NCI-H1930 (cell line): ENCODE results near the gene SLFN13.
"Not testable (repeated sequence)": the region's sequence is repeated elsewhere in the genome, so short reads cannot be mapped to it uniquely, and the experiment has no call there.

Experiments used
- DNase-seq, 2 experiments: peaks; one replicate each; lab custom pipeline; 2025; lab: John Stamatoyannopoulos, UW

The SLFN13 gene, protein sequence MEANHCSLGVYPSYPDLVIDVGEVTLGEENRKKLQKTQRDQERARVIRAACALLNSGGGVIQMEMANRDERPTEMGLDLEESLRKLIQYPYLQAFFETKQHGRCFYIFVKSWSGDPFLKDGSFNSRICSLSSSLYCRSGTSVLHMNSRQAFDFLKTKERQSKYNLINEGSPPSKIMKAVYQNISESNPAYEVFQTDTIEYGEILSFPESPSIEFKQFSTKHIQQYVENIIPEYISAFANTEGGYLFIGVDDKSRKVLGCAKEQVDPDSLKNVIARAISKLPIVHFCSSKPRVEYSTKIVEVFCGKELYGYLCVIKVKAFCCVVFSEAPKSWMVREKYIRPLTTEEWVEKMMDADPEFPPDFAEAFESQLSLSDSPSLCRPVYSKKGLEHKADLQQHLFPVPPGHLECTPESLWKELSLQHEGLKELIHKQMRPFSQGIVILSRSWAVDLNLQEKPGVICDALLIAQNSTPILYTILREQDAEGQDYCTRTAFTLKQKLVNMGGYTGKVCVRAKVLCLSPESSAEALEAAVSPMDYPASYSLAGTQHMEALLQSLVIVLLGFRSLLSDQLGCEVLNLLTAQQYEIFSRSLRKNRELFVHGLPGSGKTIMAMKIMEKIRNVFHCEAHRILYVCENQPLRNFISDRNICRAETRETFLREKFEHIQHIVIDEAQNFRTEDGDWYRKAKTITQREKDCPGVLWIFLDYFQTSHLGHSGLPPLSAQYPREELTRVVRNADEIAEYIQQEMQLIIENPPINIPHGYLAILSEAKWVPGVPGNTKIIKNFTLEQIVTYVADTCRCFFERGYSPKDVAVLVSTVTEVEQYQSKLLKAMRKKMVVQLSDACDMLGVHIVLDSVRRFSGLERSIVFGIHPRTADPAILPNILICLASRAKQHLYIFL

DNA sequence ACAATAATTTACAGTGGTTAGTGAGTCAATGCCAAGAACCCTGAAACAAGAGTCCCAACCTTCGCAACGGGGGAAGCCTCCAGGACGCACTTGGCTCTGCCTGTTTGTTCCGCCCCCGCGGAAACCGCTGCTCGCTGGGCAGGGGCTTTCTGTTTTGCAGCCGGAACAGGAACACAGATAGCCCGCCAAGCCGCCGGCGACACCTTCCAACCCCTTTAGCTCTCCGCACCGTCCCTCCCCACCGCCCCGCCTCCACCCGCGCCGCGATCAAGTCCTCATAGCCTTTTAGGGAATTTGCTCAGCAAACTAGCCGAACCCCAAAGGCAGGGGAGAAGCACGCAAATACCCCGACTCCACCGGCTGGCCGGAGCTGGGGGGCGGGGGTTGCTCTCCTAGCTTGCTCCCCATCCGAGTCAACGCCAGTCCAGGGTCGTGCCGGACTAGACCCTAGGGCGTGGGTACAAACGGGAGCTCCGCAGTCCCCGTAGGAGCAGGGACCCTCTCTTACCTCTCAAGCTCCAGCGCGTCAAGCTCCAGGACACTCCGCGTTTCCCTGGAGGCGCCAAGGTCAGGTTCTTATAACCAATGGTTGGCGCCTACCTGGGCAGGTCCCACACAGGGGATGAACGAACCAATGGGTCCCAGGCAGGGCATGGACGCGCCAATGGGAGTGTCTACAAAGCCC, at the start of gene SLFN13:
SLFN13 (minus strand) TSS at position 553 of the 685 bp plus-strand sequence. CDS start 3,086 bp downstream, outside the sequence.
- peak; percentile 73 to 80 for DNase-seq

DNA sequence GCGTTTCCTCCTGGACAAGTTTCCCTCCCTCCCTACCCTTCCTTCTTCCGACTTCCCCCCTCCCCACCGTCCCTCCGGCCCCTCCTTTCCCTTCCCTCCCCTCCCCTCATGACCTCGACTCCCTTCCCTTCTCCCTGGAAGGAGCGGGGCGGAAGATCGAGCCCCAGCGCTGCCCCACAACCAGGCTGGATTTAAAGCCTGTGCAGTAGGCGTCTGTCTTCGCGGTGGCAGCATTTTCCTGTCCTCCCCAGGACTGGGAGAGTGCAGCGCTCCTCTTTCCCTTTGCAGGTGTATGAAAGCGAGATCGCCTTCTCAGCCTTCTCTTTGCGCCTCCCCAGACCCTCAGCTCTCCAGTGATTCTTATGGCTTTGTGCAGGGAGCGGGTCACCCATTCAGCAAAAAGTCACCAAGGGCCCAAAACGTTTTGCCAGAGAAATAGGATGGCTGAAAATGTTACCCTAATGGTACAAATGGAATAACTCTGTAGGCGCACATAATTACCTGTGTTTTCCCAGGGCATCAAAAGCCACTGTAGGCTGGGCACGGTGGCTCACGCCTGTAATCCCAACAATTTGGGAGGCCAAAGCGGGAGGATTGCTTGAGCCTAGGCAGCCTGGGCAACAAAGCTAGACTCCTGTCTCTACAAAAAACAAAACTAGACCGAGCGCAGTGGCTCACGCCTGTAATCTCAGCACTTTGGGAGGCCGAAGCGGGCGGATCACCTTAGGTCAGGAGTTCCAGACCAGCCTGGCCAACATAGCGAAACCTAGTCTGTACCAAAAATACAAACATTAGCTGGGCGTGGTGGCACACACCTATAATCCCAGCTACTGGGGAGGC, 48.1 kb upstream of the SLFN13 start:
- DNase-seq: no peak

DNA sequence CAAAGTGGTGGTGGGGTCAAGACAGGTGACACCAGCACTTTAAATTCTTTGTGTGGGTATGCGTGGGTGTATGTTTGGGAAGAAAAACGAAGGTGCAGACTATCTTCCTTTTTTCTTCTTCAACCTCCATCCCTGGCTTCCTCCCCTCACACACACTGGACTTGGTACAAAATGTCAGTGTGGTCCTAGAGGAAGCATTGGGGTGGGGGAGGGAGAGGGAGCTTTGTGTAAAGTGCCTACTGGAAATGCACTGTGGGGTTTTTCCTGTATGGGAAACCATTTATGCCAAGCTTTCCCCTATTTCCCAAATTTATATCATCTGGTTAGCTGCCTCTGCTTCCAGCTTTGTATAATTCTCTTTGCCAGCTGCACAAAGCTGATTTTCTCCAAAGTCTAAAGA, 44.5 kb upstream of the SLFN13 start:
- no peak for DNase-seq

DNA sequence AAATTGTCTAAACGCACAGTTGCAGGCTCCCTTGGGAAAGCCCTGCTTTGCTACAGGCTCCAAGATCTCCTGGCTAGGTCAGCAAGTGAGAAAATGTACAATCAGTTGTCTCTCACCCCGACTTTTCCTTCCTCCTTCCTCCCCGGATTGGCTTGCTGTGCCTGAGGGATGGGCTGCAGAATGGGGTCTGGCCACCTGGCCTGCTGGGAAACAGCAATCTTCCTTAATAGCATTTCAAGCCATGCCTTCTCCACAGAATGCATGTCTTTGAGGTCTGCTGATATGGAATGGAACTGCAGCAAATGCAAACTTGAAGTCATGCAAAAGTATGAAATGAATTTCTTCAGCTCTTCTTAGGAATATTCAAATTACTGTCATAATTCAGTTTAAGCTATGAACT, 42.9 kb upstream of the SLFN13 start:
- DNase-seq: no peak

DNA sequence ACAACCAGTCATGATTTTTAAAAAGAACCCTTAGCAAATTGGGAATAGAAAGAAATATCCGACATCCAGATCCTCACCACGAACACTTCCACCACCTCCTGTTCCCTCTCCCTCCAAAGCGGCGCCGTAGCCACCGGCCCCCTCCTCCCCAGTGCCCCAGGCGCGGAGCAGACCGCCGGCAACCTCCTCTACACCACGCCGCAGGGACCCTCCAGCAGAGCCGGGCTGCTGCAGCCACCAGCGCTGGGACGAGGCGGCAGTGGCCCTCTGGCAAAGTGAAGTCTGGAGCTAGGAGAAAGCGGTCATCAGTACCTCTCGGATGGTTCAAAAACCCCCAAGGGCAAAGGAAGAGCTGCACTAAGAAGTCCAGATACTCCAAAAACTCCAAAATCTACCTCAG, 41.4 kb upstream of the SLFN13 start:
- no peak for DNase-seq

DNA sequence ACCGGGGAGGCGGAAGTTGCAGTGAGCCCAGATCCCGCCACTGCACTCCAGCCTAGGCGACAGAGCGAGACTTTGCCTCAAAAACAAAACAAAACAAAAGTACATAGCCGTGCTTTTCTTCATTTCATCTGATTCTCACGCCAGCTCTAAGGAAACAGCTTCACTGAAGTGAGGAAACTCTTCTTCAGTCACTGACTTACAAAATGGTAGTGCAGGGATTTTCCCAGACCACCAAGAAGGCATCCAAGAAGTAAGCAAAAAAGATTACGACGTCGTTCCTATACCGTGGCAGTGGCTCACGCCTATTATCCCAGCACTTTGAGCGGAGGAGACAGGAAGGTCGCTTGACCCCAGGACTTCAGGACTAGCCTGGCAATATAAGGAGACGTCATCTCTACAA, 40.4 kb upstream of the SLFN13 start:
- no peak for DNase-seq

DNA sequence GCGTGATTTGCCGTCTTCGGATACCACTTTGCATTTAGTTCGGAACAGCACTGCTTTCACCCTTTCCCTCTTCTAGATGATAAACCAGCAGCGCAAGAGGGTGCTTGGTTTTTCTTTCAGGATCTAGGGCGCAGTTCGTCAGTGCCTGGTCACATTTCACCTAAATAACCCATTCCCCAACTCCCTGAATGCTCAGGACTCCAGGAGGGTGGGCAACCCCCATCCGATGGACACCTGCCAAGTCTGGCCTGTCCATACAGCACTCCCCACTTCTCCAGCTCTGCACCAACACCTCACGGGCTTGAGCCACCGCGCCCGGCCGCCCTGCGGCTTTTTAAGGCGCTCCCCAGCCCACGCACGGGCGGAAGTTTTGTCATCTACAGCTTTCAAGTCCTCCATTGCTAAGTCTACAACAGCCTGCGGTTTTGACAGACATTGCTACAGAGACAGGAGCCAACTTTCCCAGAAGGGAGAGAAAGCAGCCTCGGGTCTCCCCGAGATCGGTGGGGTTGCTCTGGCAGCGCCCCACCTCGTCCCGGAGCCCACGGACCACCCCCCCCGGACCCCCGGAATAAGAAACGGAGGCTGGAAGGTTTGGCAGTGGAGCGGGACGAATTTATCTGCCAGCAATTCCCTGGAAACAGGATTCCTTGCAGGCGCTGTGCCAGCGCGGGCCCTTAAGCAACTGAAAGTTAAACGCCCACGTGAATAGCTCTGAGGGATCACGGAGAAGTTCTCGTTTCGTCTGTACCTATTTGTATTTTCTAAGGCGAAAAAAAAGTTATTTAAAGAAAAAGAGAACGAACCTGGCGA, 38.6 kb upstream of the SLFN13 start:
- no peak for DNase-seq

DNA sequence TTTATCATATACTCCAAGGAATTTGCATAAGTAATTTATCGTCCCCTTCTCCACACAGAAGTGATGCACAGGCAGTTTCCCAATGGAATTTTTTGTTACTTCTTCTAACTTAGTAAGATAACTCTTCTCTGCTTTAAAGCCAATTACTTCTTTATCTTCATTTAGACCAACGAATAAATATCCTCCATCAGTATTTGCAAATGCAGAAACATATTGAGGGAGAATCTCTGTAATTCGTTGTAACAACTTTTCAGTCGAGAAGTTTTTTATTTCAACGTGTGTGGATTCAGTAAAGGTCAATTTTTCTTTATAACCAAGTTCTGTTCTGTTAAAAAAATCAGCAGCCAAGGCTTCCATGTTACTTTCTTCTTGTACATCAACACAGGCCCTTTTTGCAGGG, 30.7 kb upstream of the SLFN13 start:
- DNase-seq: no peak

DNA sequence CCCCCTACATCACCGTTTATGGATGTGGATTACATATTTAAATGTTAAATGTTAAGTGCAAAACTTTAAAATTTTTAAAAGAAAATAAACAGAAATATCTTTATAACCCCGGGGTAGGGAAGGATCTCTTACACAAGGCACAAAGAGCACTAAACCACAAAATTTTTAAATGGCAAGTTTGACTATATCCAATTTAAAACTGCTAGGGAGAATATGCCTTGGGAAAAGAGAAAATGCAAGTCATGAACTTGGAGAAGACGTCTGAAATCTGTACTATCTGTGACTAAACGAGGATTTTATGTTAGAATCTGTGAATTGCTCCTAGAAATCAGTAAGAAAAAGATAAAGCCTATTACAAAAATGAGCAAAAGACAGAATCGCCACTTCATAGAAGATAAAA, 28.7 kb upstream of the SLFN13 start:
- DNase-seq: no peak

DNA sequence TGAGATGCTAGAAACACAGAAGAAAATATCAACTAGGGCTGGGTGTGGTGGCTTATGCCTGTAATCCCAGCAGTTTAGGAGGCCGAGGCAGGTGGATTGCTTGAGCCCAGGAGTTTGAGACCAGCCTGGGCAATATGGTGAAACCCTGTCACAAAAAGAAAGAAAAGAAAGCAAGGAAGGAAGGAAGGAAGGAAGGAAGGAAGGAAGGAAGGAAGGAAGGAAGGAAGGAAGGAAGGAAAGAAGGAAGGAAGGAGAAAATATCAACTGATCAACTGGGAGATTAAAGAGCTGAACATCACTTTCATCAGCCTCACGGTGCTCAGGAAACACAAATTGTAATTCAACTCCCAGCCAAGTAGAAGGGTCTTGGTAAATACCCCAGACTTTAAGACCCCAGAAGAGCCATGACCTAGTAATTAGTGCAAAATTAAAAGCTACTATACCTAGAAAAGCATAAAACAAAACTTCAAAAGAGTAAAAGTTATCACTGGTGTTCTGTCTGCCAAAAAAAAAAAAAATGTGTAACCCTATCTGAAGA, 27.8 kb upstream of the SLFN13 start:
- no peak for DNase-seq

DNA sequence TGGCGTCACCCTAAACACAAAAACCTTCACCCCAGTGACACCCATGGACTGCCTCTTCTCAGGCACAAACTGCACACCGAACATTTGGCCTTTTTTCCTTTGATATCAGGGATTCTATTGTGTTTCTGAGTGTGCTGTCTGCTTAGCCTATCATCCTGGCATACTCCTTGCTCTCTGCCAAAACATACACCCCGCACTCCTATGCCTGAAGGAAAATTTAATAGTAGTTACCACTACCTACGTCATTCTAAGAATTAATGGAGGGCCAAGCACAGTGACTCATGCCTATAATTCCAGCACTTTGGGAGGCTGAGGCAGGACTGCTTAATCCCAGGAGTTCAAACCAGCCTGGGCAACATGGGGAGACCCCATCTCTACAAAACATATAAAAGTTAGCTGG, 19.9 kb upstream of the SLFN13 start:
- no peak for DNase-seq

DNA sequence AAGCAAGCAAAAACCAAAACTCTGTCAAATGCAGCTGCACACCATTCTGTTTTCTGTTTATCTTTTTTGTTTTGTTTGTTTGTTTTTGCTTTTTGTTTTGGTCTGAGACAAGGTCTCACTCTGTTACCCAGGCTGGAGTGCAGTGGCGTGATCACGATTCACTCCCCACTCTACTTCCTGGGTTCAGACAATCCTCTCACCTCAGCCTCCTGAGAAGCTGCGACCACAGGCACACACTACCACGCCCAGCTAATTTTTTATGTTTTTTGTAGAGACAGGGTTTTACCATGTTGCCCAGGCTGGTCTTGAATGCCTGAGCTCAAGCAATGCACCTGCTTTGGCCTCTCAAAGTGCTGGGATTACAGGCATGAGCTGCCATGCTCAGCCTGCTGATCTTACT, 19.3 kb upstream of the SLFN13 start:
- DNase-seq: no peak

DNA sequence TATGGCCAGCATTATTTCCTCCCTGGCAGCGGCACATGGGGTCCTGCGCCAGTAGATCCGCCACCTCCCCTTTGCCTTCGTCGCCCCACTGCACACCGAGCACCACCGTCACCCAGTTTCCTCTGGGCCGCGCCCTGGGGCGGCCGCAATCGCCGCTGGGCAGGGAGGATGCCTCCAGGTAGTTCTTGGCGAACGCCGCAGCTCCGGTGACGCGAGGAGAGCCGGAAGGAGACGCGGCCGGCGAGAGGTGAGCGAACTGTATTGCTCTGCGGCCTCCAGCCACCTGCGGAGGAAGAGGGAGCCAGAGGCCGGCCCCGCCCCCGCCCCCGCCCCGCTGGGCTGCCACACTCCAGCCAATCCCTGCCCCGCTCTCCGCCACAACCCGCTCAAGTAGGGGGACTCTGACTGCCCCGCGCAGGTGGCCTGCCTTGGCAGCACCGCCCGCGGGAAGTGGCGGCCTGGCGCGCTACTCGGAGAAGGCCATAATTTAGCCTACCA, 11.8 kb upstream of the SLFN13 start:
- peak; percentile 55 to 56 for DNase-seq

DNA sequence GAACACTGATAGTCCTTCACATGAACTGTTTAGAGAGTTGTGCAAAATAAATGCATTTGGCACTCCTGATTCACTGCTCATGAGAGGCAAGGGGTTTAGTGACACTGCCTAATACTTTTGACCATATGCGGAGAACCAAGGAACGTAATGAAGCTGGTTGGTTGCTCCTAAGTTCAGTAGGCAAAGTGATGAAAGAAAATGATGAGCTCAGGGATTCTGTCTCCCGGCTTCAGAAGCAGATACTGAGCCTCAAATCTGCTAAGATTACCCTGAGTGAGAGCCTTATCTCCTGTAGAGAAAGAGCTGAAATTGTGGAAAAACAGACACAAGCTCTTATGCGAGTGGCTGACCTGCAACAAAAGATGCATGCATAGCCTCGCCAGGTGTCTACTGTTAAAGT, 5.5 kb upstream of the SLFN13 start:
- not testable (repeated sequence) for DNase-seq

DNA sequence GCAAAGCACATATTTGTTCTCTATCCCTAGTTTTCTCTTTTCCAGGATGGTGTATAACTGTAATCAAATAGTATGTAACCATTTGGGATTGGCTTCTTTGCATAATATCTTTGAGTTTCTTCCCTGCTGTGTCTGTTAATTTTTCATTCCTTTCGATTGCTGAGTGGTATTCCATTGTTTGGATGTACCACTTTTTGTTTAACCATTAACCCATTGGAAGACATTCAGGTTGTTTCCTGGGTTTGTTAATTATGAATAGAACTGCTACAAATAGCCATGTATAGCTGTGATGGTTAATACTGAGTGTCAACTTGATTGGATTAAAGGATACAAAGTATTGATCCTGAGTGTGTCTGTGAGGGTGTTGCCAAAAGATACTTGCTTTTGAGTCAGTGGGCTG, 4.6 kb upstream of the SLFN13 start:
- DNase-seq: no peak

DNA sequence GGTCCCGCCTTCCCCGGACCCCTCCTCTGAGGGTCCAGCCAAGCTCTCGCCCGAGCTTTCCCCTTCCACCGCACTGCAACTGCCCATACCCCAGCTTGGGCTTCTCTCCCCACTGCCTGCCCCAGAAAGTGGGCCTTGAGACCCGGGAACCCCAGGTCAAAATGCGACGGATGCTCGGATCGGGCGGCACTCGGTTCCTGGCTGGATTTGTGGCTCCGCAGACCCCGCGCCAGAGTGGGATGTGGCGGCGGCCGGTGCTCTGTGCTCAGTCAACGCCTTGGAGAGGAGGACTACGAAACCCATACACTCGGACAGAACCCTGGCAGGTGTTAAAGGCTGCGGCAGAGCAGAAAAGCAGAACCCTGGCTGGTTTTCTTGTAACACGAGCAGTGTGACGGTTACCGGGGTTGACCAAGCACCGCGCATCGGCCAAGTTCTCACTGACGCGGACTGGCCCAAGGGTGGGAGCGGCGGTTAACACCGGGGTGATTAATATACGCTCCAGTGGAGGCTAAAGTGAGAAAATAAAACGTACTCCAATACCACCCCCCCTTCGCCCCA, 885 bp upstream of the SLFN13 start:
- DNase-seq: no peak

DNA sequence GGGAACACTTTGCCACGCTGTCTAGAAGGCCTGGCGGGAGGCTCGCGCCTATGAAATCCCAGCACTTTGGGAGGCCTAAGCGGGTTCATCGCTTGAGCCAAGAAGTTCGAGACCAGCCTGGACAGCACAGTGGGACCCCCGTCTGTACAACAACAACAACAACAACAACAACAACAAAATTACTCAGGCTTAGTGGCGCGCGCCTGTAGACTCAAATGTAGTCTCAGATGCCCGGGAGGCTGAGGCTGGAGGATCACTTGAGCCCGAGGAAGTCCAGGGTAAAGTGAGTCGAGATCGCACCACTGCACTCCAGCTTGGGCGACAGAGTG, 297 bp upstream of the SLFN13 start:
- no peak for DNase-seq

DNA sequence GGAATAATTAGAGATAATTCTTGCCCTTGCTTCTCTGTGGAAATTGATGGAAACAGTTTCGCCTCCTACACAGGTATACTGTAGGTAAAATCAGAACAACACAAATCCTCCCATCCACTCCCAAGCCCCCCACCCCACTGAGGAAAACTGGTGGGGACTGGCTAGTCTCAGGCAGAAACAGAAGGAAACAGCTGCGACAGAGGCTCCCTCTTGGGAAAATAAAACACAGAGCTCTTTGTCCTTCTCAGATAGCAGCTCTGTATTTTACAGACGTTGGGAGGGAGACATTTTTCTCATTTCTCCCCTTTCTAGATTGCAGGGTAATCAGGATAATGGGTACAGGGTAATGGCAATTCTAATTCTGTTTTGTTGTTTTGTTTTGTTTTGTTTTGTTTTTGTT, 1.1 kb downstream of the SLFN13 start:
- no peak for DNase-seq

DNA sequence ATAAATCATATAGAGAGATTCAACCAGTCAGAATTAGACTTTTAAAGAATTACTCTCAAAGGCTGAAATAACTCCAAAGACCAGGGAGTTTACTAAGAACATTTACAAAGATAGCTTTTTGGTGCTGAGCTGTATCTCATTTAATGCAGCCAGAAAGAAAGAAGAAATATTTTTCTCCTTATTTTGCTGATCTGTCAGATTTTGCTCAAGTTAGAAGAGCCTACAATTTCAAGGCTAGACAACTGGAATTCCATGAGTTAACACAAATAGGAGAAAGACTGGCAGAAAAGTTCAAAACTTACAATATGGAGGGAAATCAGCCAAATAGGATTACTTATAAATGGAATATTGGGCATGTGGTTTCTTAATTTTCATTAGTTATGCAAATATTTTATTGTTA, 10.1 kb downstream of the SLFN13 start:
- no peak for DNase-seq
